Glomerular visceral epithelial cell (primary cell): Measurements from ENCODE around the gene SLC13A5.
"Not testable (repeated sequence)": the region's sequence is repeated elsewhere in the genome, so short reads cannot be mapped to it uniquely, and the experiment has no call there.

Source experiments
- DNase-seq: peaks from one replicate; pipeline ENCODE4 v3.0.0-alpha.2; 2016; ENCODE audit errors: extremely low spot score

The SLC13A5 gene

GRCh38 chr17:6713130-6713917 is at the start of gene SLC13A5:
Gene SLC13A5, minus strand, starts transcription at chr17:6713369. Its CDS starts 36 bp downstream, at chr17:6713333.
- DNase-seq: peak; percentile 33

GRCh38 chr17:6761779-6762178 is 48.6 kb upstream of the SLC13A5 start:
- no peak for DNase-seq

GRCh38 chr17:6757747-6758146 is 44.6 kb upstream of the SLC13A5 start:
- no peak for DNase-seq

- no peak for DNase-seq
Measured at GRCh38 chr17:6756425-6757031, 43.4 kb upstream of the SLC13A5 start.

GRCh38 chr17:6755731-6756184 is 42.6 kb upstream of the SLC13A5 start, which contains the start of gene XAF1:
Gene XAF1, plus strand, starts transcription at chr17:6756046. Its CDS starts 33 bp downstream, at chr17:6756079.
- DNase-seq: peak; percentile 46

- DNase-seq: no peak
Measured at GRCh38 chr17:6755281-6755680, 42.1 kb upstream of the SLC13A5 start.

GRCh38 chr17:6753546-6753945 is 40.4 kb upstream of the SLC13A5 start:
- DNase-seq: peak; percentile 37

- DNase-seq: peak; percentile 97
Measured at GRCh38 chr17:6753006-6753445, 39.9 kb upstream of the SLC13A5 start.

GRCh38 chr17:6752068-6752909 is 39.1 kb upstream of the SLC13A5 start:
- peak; percentile 99 for DNase-seq

GRCh38 chr17:6749519-6749918 is 36.4 kb upstream of the SLC13A5 start:
- peak; percentile 25 for DNase-seq

GRCh38 chr17:6748617-6749016 is 35.4 kb upstream of the SLC13A5 start:
- no peak for DNase-seq

GRCh38 chr17:6746665-6747064 is 33.5 kb upstream of the SLC13A5 start:
- DNase-seq: not testable (repeated sequence)

- DNase-seq: no peak
Measured at GRCh38 chr17:6729531-6729930, 16.4 kb upstream of the SLC13A5 start.

- DNase-seq: no peak
Measured at GRCh38 chr17:6724009-6724408, 10.8 kb upstream of the SLC13A5 start.

- no peak for DNase-seq
Measured at GRCh38 chr17:6721744-6722143, 8.6 kb upstream of the SLC13A5 start.

- DNase-seq: no peak
Measured at GRCh38 chr17:6716736-6717135, 3.6 kb upstream of the SLC13A5 start.

GRCh38 chr17:6714315-6714874 is 1.2 kb upstream of the SLC13A5 start:
- no peak for DNase-seq

- no peak for DNase-seq
Measured at GRCh38 chr17:6713918-6714271, 726 bp upstream of the SLC13A5 start.

GRCh38 chr17:6712854-6713129 is 377 bp downstream of the SLC13A5 start:
- DNase-seq: no peak

GRCh38 chr17:6712058-6712853 is 913 bp downstream of the SLC13A5 start:
- DNase-seq: peak; percentile 64

GRCh38 chr17:6711681-6712057 is 1.5 kb downstream of the SLC13A5 start:
- DNase-seq: no peak
